Neural cell (in vitro differentiated cells): ENCODE measurements around the gene TEX11. TPM values are rescaled to one million over a fixed set of nuclear protein-coding genes. Genes with fewer than 3 reads are reported as not detected.
"Not testable (repeated sequence)": the region's sequence is repeated elsewhere in the genome, so short reads cannot be mapped to it uniquely, and the experiment has no call there.

Source experiments
- H2AFZ ChIP-seq: fragments of 200-600, 300-800 bp; sonication (generic), shearing (Covaris generic); 2 replicates; pipeline ENCODE4 v1.6.0; 2014; ENCODE audit warnings: low read depth, mild to moderate bottlenecking, antibody characterized with exemption, low read length, moderate library complexity
- H3F3A ChIP-seq: fragments of 200-600 bp; shearing (Covaris generic); 2 replicates; pipeline ENCODE4 v1.6.1; 2016; ENCODE audit warnings: mild to moderate bottlenecking, moderate library complexity, mixed read lengths, antibody characterized with exemption, low read length; ENCODE audit not compliant: insufficient read depth, poor library complexity, severe bottlenecking
- H3K27ac ChIP-seq: fragments of 200-600, 300-800 bp; sonication (generic), shearing (Covaris generic); 2 replicates; pipeline ENCODE4 v1.5.1; 2014; ENCODE audit warnings: mild to moderate bottlenecking, low read length, moderate library complexity
- H3K27me3 ChIP-seq: fragments of 300-800, 200-600 bp; sonication (generic), shearing (Covaris generic); 2 replicates; pipeline ENCODE4 v1.6.0; 2014; ENCODE audit warnings: mild to moderate bottlenecking, low read depth, low read length, moderate library complexity; ENCODE audit not compliant: insufficient read depth
- H3K36me3 ChIP-seq: fragments of 300-800, 200-600 bp; sonication (generic), shearing (Covaris generic); 2 replicates; pipeline ENCODE4 v1.5.1; 2014; ENCODE audit warnings: mild to moderate bottlenecking, antibody characterized with exemption, low read length, moderate library complexity; ENCODE audit not compliant: insufficient read depth
- H3K4me2 ChIP-seq: fragments of 300-800, 200-600 bp; sonication (generic), shearing (Covaris generic); 2 replicates; pipeline ENCODE4 v1.6.0; 2014; ENCODE audit warnings: mild to moderate bottlenecking, low read length
- H3K4me3 ChIP-seq: fragments of 300-800, 200-600 bp; sonication (generic), shearing (Covaris generic); 2 replicates; pipeline ENCODE4 v1.5.1; 2014; ENCODE audit warnings: mild to moderate bottlenecking, low read length, moderate library complexity
- H3K79me2 ChIP-seq: fragments of 200-600 bp; shearing (Covaris generic); replicated peaks from 2 replicates; pipeline ENCODE4 v1.6.0; 2014; ENCODE audit warnings: mild to moderate bottlenecking, low read length, moderate library complexity; ENCODE audit not compliant: insufficient read depth
- H3K9ac ChIP-seq: fragments of 300-800, 200-600 bp; sonication (generic), shearing (Covaris generic); 2 replicates; pipeline ENCODE4 v1.6.1; 2016; ENCODE audit warnings: mild to moderate bottlenecking, low read length, mixed read lengths
- H3K9me2 ChIP-seq: fragments of 200-600 bp; shearing (Covaris generic); 2 replicates; pipeline ENCODE4 v1.6.1; 2016; ENCODE audit warnings: mild to moderate bottlenecking, low read length, mixed read lengths; ENCODE audit not compliant: insufficient read depth
- H3K9me3 ChIP-seq: fragments of 200-600, 300-800 bp; sonication (generic), shearing (Covaris generic); 2 replicates; pipeline ENCODE4 v1.6.1; 2016; ENCODE audit warnings: mild to moderate bottlenecking, mixed run types, low read length, moderate library complexity, mixed read lengths
- H4K20me1 ChIP-seq: fragments of 200-600 bp; shearing (Covaris generic); 2 replicates; pipeline ENCODE4 v1.6.1; 2016; ENCODE audit warnings: mild to moderate bottlenecking, mixed run types; ENCODE audit not compliant: insufficient read depth
- EP300 ChIP-seq: fragments of 450-650 bp; conservative IDR thresholded peaks from 2 replicates; pipeline ENCODE4 v1.6.1; 2014; ENCODE audit warnings: antibody characterized with exemption, mild to moderate bottlenecking, moderate library complexity; ENCODE audit not compliant: poor library complexity, severe bottlenecking
- EZH2 ChIP-seq: fragments of 200-600, 300-800 bp; shearing (Covaris generic), sonication (generic); IDR thresholded peaks from 2 replicates; pipeline ENCODE4 v1.6.1; 2014; ENCODE audit warnings: antibody characterized with exemption, low read length, borderline replicate concordance, mild to moderate bottlenecking; ENCODE audit not compliant: insufficient read depth, poor library complexity, severe bottlenecking
- MXI1 ChIP-seq: fragments of 450-650 bp; conservative IDR thresholded peaks from 2 replicates; pipeline ENCODE4 v1.6.1; 2014; ENCODE audit warnings: antibody characterized with exemption, mild to moderate bottlenecking; ENCODE audit not compliant: poor library complexity, severe bottlenecking
- POLR2AphosphoS5 ChIP-seq: IDR thresholded peaks from 2 replicates; pipeline ENCODE4 v1.6.1; 2012
- RAD21 ChIP-seq: fragments of 450-650 bp; conservative IDR thresholded peaks from 2 replicates; pipeline ENCODE4 v1.6.1; 2014; ENCODE audit warnings: antibody characterized with exemption, mild to moderate bottlenecking, moderate library complexity
- SMC3 ChIP-seq: fragments of 450-650 bp; conservative IDR thresholded peaks from 2 replicates; pipeline ENCODE4 v1.6.1; 2014; ENCODE audit warnings: antibody characterized with exemption, mild to moderate bottlenecking, moderate library complexity; ENCODE audit not compliant: poor library complexity
- TAF1 ChIP-seq: IDR thresholded peaks from 2 replicates; pipeline ENCODE4 v1.6.1; 2012; ENCODE audit warnings: low read depth
- polyA plus RNA-seq: library from polyadenylated mRNA; depleted of rRNA; stranded (reverse); fragments of >200 nt; gene quantifications from 2 replicates; pipeline ENCODE4 v1.2.3, GENCODE V29; 2014
- TF ChIP-seq, protein P1 (sequence below): fragments of 450-650 bp; IDR thresholded peaks from 2 replicates; pipeline ENCODE4 v1.5.1; 2014; ENCODE audit warnings: antibody characterized with exemption, mild to moderate bottlenecking, moderate library complexity; ENCODE audit not compliant: poor library complexity, severe bottlenecking
- TF ChIP-seq, protein P2 (sequence below): IDR thresholded peaks from 2 replicates; pipeline ENCODE4 v1.6.1; 2012; ENCODE audit warnings: borderline replicate concordance

Gene TEX11
- polyA plus RNA-seq, 1 donor from 2014 or later, result not detected

DNA sequence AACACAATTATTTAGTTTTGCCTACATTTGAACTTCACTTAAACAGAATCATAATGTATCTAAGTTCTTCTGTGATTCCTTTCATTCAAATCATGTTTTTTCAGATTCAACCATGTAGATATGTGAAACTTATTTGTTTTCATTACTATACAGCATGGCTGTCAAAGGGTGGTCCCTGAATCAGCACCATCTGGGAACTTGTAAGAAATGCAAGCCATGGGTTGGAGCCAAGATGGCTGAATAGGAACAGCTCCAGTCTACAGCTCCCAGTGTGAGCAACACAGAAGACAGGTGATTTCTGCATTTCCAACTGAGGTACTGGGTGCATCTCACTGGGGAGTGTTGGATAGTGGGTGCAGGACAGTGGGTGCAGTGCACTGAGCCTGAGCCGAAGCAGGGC, 180.6 kb downstream of the TEX11 start:
- not testable (repeated sequence) for H3K4me3 ChIP-seq, H3F3A ChIP-seq, H3K27me3 ChIP-seq, H3K27ac ChIP-seq, H3K9ac ChIP-seq, H4K20me1 ChIP-seq, H3K36me3 ChIP-seq, H3K79me2 ChIP-seq, H3K9me3 ChIP-seq, H3K9me2 ChIP-seq, H2AFZ ChIP-seq, H3K4me2 ChIP-seq

DNA sequence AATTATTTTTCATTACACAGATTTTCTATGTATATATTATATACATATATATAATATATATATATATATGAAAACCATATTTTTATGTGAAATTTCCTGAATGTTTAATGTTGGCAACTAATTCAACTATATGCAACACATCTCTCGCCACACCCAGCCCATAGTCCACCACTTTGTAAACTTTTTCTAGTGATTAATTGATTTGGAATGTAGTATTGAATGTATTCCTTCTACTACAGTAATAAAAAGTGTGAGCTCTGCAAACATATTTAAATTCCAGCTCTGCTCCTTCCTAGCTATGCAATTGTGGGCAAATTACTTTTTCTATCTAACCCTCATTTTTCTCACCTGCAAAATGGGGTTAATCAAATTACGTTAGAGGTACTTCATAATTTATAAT, 187.8 kb downstream of the TEX11 start:
- no peaks in the 10 kb centered on the region for H3K36me3 ChIP-seq
- H3K9me2 ChIP-seq, result no peaks in the 10 kb centered on the region
- H3K4me3 ChIP-seq, result no peak overlapping the region
- no peaks in the 10 kb centered on the region for H4K20me1 ChIP-seq
- H3K4me2 ChIP-seq, result no peak overlapping the region
- no peaks in the 10 kb centered on the region for H3F3A ChIP-seq
- no peaks in the 10 kb centered on the region for H3K27me3 ChIP-seq
- H3K27ac ChIP-seq, result no peak overlapping the region
- no peak overlapping the region for H3K9ac ChIP-seq
- no peak overlapping the region for H2AFZ ChIP-seq
- no peaks in the 10 kb centered on the region for H3K79me2 ChIP-seq
- TF ChIP-seq, protein P1, sequence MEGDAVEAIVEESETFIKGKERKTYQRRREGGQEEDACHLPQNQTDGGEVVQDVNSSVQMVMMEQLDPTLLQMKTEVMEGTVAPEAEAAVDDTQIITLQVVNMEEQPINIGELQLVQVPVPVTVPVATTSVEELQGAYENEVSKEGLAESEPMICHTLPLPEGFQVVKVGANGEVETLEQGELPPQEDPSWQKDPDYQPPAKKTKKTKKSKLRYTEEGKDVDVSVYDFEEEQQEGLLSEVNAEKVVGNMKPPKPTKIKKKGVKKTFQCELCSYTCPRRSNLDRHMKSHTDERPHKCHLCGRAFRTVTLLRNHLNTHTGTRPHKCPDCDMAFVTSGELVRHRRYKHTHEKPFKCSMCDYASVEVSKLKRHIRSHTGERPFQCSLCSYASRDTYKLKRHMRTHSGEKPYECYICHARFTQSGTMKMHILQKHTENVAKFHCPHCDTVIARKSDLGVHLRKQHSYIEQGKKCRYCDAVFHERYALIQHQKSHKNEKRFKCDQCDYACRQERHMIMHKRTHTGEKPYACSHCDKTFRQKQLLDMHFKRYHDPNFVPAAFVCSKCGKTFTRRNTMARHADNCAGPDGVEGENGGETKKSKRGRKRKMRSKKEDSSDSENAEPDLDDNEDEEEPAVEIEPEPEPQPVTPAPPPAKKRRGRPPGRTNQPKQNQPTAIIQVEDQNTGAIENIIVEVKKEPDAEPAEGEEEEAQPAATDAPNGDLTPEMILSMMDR, result no peak
- TF ChIP-seq SMC3 (no peak), RAD21 (no peak), POLR2AphosphoS5 (no peak), MXI1 (no peak), EZH2 (no peak), EP300 (no peak), TAF1 (no peak)
- TF ChIP-seq, protein P2, sequence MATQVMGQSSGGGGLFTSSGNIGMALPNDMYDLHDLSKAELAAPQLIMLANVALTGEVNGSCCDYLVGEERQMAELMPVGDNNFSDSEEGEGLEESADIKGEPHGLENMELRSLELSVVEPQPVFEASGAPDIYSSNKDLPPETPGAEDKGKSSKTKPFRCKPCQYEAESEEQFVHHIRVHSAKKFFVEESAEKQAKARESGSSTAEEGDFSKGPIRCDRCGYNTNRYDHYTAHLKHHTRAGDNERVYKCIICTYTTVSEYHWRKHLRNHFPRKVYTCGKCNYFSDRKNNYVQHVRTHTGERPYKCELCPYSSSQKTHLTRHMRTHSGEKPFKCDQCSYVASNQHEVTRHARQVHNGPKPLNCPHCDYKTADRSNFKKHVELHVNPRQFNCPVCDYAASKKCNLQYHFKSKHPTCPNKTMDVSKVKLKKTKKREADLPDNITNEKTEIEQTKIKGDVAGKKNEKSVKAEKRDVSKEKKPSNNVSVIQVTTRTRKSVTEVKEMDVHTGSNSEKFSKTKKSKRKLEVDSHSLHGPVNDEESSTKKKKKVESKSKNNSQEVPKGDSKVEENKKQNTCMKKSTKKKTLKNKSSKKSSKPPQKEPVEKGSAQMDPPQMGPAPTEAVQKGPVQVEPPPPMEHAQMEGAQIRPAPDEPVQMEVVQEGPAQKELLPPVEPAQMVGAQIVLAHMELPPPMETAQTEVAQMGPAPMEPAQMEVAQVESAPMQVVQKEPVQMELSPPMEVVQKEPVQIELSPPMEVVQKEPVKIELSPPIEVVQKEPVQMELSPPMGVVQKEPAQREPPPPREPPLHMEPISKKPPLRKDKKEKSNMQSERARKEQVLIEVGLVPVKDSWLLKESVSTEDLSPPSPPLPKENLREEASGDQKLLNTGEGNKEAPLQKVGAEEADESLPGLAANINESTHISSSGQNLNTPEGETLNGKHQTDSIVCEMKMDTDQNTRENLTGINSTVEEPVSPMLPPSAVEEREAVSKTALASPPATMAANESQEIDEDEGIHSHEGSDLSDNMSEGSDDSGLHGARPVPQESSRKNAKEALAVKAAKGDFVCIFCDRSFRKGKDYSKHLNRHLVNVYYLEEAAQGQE, result no peak
- no peaks in the 10 kb centered on the region for H3K9me3 ChIP-seq

DNA sequence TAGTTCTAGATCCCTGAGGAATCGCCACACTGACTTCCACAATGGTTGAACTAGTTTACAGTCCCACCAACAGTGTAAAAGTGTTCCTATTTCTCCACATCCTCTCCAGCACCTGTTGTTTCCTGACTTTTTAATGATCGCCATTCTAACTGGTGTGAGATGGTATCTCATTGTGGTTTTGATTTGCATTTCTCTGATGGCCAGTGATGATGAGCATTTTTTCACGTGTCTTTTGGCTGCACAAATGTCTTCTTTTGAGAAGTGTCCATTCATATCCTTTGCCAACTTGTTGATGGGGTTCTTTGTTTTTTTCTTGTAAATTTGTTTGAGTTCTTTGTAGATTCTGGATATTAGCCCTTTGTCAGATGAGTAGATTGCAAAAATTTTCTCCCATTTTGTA, 197.2 kb downstream of the TEX11 start:
- H3K36me3 ChIP-seq, H3F3A ChIP-seq, H3K27me3 ChIP-seq, H3K79me2 ChIP-seq, H3K9me2 ChIP-seq, H4K20me1 ChIP-seq, H3K9me3 ChIP-seq, H3K4me2 ChIP-seq, H2AFZ ChIP-seq, H3K27ac ChIP-seq, H3K9ac ChIP-seq, H3K4me3 ChIP-seq: not testable (repeated sequence)
